Activated CD8-positive, alpha-beta memory T cell treated with anti-CD3 and anti-CD28 coated beads for 4 hours (primary cell): Measurements from ENCODE around the gene CIPC.

ENCODE experiments used
- DNase-seq, 2 donors: peaks; one replicate each; pipeline ENCODE4 v3.0.0-alpha.2; 2020; ENCODE audit warnings: low read depth in 2 of 2

Gene CIPC

DNA sequence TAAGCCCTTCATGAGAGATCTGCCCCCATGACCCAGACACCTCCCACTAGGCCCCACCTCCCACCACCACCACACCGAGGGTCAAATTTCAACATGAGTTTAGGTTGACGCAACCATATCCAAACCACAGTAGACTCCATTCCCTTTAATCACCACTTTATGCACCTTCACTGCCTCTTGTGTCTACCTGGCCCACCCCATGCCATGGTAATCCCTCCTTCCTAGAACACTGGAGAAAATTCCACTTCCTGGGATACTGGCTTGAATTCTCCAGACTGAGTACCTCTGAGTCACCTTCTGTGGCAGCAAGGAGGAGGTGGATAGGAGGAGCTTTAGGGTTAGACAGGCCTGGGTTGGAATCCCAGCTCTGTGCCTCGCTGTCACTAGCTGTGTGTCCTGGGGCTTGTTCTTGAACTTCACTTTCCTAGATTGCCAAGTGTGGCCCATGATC, 26.1 kb upstream of the CIPC start:
- no peak for DNase-seq

DNA sequence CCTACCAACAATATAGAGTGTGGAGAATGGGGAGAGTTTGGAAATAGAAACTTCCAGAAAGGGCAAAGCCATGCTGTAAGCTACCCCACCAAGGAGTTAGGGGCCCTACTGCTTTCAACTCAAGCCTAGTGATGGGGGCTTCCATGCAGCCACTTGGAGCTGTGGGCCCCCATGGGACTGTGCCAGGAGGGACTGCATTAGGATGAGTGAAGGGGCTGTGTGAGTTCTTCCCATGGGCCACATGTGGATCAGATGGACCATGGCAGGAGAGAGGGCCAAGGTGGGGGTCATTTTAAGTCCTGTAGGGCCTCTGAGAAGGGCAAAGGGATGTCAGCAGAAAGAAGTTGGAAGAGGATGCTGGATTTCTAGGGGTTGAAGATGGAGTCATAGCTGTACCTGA, 23.1 kb upstream of the CIPC start:
- no peak for DNase-seq

DNA sequence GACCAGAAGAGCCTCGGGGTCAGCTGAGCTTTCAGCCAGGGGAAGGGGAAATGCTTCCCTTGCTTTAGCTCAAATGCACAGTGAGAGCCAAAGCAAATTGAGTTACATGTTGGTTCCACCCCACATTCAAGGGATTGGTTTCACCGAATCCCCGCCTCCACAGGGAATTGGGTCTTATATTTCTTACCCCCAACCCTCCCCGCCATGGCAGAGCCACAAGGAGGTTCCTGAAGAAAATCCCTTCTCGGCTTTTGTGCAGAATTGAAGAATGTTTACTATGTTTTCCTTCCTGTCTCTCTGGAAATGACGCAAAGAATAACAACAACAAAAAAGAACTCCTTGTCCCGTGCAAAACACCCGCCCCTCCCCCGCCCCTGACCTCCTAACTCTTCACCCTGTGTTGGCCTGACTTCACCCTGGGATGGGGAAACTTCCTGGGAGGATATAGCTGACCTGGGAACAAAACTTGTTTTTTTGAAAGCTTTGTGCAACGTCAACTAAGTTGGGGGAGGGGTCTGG, 21.9 kb upstream of the CIPC start:
- no peak for DNase-seq

DNA sequence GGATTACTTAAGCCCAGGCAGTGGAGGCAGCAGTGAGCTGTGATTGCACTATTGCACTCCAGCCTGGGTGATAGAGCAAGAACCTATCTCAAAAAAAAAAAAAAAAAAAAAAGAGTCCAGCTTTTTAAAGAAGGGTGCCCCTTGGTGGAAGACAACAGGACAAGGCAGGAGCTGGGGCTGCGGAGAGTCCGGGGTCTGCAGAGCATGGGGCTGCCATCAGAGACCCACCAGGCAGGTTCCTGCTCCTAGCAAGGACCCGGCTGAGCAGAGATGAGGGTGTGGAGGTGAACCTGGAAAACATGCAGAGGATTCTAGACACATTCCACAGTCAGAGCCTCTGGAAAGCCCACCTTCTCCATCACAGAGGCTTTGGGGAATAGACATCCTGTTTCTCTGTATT, 21.0 kb upstream of the CIPC start:
- DNase-seq: no peak

DNA sequence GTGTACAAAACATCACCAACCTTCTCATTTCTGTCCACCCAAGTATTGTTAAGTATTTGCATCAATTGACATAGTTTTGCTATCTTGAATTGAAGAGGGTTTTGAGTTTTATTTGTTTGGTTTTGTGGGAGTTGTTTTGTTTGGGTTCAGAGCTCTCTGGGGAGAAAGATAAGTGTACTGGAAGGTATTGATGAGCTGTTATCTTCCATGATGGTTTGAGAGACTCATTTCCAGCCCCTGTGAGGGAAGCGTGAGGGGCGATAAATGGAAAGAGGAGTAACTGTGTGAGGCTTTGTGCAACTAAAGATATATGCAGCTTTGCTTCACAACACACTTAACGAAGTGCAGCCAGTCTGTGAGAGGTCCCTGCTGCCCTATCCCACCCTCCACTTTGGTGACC, 15.7 kb upstream of the CIPC start:
- no peak for DNase-seq

- no peak for DNase-seq
These were observed 15.0 kb upstream of the CIPC start for GRCh38 chr14:77083082-77083481.

DNA sequence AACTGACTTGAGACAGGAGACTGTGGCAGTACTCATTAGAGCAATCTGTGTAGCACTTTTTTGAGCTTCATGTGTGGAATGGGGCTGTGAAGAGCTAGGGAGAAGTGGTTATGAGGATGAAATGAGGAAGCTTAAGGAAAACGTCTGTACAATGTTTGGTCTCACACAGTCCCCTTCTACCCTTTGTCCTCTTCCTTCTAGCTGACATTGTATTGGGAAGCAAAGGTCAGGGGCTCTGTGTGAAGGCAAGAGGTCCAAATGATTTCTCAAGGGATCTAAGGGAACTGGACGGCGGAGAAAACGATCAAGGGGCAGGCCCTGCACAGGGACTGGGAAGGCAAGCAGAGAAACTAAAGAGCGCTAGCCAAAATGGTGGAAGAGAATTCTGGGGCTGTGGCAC, 13.1 kb upstream of the CIPC start:
- DNase-seq: no peak

GRCh38 chr14:77085538-77085937, 12.5 kb upstream of the CIPC start:
- DNase-seq: no peak

GRCh38 chr14:77086017-77086727, 11.9 kb upstream of the CIPC start:
- no peak for DNase-seq

- DNase-seq: no peak
These were observed 11.1 kb upstream of the CIPC start for GRCh38 chr14:77086951-77087350.

GRCh38 chr14:77087631-77088030, 10.4 kb upstream of the CIPC start:
- no peak for DNase-seq

- DNase-seq: no peak
These were observed 9.8 kb upstream of the CIPC start for GRCh38 chr14:77088219-77088618.

- DNase-seq: no peak
These were observed 9.4 kb upstream of the CIPC start for GRCh38 chr14:77088645-77089044.

- DNase-seq: no peak
These were observed 6.5 kb upstream of the CIPC start for GRCh38 chr14:77091518-77091917.

DNA sequence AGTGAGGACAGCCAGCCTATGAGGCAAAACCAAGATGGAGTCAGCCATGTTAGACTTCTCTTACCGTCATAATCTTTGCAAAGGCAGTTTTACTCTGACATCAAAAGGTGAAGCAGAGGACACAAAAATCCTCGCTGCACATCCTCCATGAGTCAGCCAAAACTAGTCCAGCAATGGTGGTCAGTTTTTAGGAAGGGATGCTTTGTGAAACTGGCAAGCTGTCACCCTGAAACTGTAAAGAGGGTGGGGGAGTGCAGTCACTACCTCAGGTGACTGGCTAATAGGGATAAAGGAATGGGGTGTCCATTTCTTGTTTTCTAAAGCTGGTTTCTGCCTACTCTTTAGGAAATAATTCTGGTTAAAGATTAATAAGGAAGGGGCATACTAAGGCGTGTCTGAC, 5.4 kb upstream of the CIPC start:
- DNase-seq: no peak

DNA sequence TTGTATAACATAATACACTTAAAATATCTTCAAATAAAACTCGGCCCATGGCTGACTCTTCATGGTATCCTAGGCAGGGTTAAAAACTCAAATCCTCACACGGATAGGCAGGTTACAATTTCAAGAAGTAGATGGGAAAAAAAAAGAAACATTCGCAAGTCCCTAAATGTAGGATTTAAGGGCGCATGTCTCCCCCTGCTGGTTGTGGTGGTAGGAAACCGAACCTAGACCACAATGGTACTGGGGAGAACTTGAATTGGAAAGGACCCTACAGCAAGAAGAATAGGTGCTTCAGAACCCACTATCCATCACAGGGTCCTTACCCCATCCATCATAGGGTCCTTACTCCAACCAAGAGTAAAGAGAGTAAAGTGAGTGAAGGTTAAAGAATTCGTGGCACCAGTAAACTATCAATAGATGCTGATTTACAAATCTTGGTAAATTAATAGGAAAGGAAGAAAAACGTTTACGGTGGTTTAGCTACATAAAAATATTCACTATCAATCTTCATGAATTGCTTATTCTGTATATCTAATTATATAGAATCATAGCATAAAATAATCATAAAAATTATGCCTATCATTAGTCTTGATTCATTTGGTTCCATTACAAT, 3.3 kb upstream of the CIPC start:
- DNase-seq: peak; percentile 48 to 63

DNA sequence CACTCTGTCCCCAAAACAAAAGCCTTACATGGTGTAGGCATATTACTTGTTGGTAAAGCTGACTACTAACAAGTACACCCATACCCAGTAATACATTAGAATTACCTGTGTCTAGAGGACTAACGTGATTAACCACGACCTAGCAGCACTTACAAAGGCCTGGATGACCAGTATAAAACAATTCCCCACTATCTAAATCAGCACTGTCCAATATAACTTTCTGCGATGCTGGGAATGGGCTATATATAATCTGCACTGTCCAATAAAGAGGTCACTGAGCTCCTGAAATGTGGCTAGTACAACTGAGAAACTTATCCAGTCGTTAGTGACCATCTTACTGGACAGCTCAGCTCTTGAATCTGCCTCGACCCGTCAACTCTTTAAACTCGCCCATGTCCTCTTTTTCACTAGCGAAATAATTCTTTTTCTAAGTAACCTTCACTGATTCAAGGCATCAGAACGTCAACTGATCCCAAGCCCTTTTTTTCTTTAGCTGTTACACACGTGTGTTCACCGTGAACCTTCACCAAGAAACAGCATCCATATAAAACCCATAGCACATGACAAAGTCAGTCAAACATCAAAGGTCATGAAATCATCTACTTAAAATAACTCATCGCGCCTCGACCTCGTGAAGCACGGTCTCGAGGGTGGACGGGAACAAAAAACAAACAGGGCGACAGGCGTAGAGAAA, 905 bp upstream of the CIPC start:
- DNase-seq: no peak

DNA sequence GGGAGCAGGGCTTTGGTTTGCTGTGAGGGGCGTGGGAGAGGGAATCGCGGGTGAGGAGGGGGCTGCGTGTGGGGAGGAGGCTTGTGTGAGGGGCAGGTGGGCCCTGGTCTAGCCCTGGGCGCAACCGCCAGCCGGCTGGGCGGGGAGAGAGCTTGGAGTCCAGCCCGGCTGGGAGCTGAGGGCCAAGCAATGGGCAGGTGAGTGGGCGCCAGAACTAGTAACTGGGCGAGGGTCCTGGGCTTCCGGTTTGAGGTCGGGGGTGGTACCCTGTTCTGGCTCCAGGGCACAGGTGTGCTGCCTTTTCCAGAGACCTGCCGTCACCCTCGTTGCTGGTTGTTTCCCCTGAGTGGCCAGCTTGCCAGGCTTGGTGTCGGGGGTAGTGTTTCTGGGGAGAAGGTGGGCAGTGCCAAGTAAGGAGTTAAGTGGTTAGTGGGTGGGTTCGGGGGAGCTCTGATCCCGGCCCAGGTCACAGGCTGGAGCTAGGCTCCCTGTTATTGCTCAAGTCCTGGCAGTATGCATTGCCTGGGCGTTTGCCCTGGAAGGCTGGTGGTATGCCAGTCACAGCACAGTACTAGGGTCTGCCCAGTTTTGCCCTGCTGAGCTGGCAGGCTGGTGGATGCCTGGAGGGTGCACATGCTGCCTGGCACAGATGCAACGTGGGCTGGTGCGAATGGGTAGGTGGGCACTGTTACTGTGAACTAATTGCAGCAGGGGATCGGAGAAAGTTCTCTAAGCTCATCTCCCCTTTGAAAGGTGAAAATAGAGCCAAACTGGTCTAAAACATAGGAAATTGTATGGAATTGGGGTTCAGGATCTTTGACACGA, 683 bp downstream of the CIPC start:
- no peak for DNase-seq

GRCh38 chr14:77099425-77100167, 1.5 kb downstream of the CIPC start:
- no peak for DNase-seq

DNA sequence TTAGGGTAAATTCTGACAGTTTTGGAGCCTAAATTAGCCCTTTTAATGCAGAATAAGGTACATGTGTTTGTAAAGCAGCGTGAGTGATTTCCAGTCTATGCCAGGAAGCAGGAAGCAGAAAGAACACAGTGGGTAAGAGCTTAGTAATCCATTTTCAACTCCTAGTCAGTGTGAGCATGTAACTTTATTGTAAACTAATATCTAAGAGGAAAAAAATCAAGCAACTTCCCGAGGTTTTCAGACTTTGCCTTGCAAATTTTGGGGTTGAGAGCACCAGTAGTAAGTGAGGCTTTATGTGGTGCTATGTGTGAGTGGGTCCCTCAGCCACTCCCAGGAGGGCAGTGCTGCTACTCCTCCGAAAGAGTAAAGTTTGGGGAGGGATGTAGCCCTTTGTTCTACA, 2.9 kb downstream of the CIPC start:
- no peak for DNase-seq

- DNase-seq: no peak
These were observed 4.1 kb downstream of the CIPC start for GRCh38 chr14:77102154-77102553.
